ENCODE results near the gene SDF2. TPM values are rescaled to one million over a fixed set of nuclear protein-coding genes. Genes with fewer than 3 reads are reported as not detected.

The SDF2 gene
- total RNA-seq, 2 experiments from 2014 or later, result 51.7 to 54.5 TPM

DNA sequence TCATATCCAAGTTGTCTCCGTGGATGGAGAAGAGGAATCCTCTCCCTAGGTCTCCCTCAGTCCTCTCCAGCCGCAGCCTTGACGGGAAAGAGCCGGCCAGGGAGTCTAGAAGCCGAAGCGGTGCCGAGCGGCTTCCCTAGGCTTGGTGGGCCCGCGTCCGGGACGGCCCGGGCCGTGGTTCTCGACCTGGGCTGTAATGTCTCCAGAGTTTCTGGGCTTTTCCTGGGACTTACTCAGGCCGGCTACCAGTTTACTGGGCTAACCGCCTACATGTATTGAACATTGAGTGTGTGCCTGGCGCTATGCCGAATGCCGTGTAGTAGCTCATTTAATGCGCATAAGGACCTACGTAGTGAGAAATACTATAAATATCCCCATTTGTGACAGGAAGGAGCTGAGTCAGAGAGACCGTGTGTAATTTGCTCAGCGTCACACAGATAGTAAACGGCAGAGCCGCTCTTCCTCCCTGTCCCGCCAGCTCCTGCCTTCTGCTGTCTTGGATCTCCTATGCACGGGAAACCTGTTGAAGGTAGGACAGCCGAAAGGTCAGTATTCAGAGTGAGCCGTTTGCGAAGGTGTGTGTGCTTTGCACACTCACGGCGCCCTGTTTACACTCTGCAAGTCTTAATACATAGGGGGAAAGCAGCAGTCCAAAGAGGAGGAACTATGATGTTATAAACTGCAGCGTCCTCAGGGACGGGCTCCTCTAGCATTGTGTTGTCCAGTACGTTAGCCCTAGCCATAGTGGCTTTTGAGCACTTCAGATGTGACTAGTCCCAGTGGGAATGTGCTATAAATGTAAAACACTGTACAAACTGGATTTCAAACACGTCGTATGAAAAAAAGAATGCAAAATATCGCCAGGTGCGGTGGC lies 62.2 kb downstream of the SDF2 start:
- Mint-ChIP-seq H3K4me1 (ENCODE audit: low read depth) (peaks cover 19% of the 10 kb centered on the region), H3K9me3 (ENCODE audit: insufficient read depth) (no peaks in the 10 kb centered on the region), H3K27ac (peak overlapping the region; percentile 91), H3K36me3 (ENCODE audit: low read depth) (peaks cover 23% of the 10 kb centered on the region), H3K27me3 (ENCODE audit: low read depth) (no peaks in the 10 kb centered on the region), H3K4me3 (peak overlapping the region; percentile 84)
- ChIA-PET POLR2A (interaction anchor here (0.6 to 2.6 kb wide), 19 partner anchors 11 to 264 kb away, joined by 3 to 19 read pairs (median 5); partner anchors contain the start of genes ALDOC, BLTP2, IFT20 and PIGS), CTCF (interaction anchor here (1.1 to 1.7 kb wide), 4 partner anchors 12 to 107 kb away, joined by 3 to 12 read pairs (median 8); no protein-coding TSS in a partner anchor)
- ATAC-seq (peak; percentile 60), DNase-seq (peak; percentile 68)

DNA sequence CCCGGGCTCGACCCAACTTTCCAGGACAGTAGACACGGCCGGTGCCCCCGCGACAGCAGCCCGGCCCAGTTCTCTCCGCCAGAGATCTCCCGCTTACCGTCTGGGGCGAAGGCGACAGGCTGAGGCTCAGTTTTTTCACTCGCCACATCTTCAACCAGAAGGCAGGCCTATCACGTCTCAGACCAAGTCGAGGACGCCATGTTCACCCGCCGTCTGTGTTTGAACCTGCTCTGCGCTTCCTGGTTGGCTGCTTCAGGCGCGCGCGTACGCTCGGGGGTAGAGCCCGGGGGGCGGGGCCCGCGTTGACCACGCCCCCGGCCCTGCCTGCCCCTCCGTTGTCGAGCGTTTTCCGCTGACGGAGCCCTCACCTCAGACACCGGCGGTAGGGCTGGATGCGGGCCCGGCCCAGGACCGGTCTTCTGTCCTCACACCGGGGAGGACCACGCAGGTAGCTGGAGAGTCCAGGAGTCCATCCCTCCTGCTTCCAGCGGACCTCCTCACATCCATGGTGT lies 62.9 kb downstream of the SDF2 start, which contains the start of gene SPAG5:
TSS of gene SPAG5 (minus strand) at position 227 of the 512 bp plus-strand sequence. CDS start at position 148, 79 bp downstream.
- Mint-ChIP-seq H3K4me1 (ENCODE audit: low read depth) (peaks cover 20% of the 10 kb centered on the region), H3K4me3 (peak within 1 kb of the TSS; percentile 84), H3K27me3 (ENCODE audit: low read depth) (no peaks in the 10 kb centered on the region), H3K36me3 (ENCODE audit: low read depth) (peaks cover 25% of the 10 kb centered on the region), H3K27ac (peak within 1 kb of the TSS; percentile 91), H3K9me3 (ENCODE audit: insufficient read depth) (no peaks in the 10 kb centered on the region)
- CTCF ChIA-PET, result interaction anchor here (1.1 to 3.1 kb wide), 5 partner anchors 13 to 45 kb away, joined by 6 to 14 read pairs (median 8); partner anchors contain the start of gene ALDOC
- POLR2A ChIA-PET, result interaction anchor here (0.6 to 2.6 kb wide), 21 partner anchors 10 to 232 kb away, joined by 3 to 19 read pairs (median 4); partner anchors contain the start of genes ALDOC, BLTP2, PIGS and SDF2
- DNase-seq (peak; percentile 96), ATAC-seq (peak; percentile 95)

DNA sequence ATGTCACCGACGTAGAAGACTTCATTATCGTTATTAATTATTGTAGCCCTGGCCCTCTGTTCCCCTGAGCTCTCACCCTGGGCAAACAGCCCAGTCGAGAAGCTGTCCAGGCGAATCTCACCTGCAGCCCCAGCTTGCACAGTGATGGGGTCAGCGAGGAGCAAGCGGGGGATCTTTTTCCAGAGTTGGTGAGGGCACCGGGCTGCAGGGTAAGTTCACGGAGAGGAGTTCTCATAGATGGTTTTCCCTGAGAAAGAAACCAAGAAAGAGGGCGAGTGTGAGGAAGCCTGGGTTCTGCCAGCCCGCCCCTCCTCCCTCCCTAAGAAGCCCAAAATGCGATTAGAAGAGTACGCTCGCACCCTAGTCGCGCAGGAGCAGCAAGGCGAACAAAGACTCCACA lies 63.3 kb downstream of the SDF2 start:
- ChIA-PET POLR2A (interaction anchor here (0.8 to 2.6 kb wide), 12 partner anchors 10 to 212 kb away, joined by 3 to 19 read pairs (median 4); partner anchors contain the start of genes ALDOC, PIGS, SDF2 and SUPT6H), CTCF (interaction anchor here (1.0 to 3.1 kb wide), 6 partner anchors 10 to 48 kb away, joined by 3 to 14 read pairs (median 6); partner anchors contain the start of gene ALDOC)
- Mint-ChIP-seq H3K27ac (peak overlapping the region; percentile 91), H3K9me3 (ENCODE audit: insufficient read depth) (no peaks in the 10 kb centered on the region), H3K4me3 (peak overlapping the region; percentile 84), H3K4me1 (ENCODE audit: low read depth) (peaks cover 21% of the 10 kb centered on the region), H3K36me3 (ENCODE audit: low read depth) (peaks cover 26% of the 10 kb centered on the region), H3K27me3 (ENCODE audit: low read depth) (no peaks in the 10 kb centered on the region)
- DNase-seq (no peak), ATAC-seq (no peak)

Other genes with a start within 250 kb of the SDF2 start
- gene SLC13A2, start 188.3 kb downstream of the SDF2 start, total RNA-seq, result not detected
- gene FOXN1, start 155.6 kb downstream of the SDF2 start, total RNA-seq, result not detected
- 10 to 100 TPM; 41.6 to 48.1 TPM for gene UNC119, start 109.3 kb downstream of the SDF2 start, total RNA-seq
- 10 to 100 TPM; 60.0 to 61.1 TPM for gene PIGS, start 90.4 kb downstream of the SDF2 start, total RNA-seq
- gene ALDOC, start 85.0 kb downstream of the SDF2 start, total RNA-seq, result 10 to 100 TPM; 97.3 to 99.7 TPM
- 100 to 1,000 TPM; 162 to 170 TPM for gene SPAG5, start 62.9 kb downstream of the SDF2 start, total RNA-seq
- 10 to 100 TPM; 23.0 to 28.7 TPM for gene RSKR, start 47.7 kb downstream of the SDF2 start, total RNA-seq
- 100 to 1,000 TPM; 162 to 169 TPM for gene BLTP2, start 16.7 kb downstream of the SDF2 start, total RNA-seq
- 10 to 100 TPM; 69.4 to 72.8 TPM for gene SUPT6H, start 299 bp upstream of the SDF2 start, total RNA-seq
- gene PROCA1, start 50.0 kb upstream of the SDF2 start, total RNA-seq, result 1 to 10 TPM; 5.3 to 6.1 TPM
- gene RAB34, start 56.0 kb upstream of the SDF2 start, total RNA-seq, result 10 to 100 TPM in 1 of 2 experiments, 1 to 10 TPM in 1; 10.0 to 12.7 TPM
- 1,000 to 10,000 TPM; 1,988 to 2,040 TPM for gene RPL23A, start 58.1 kb upstream of the SDF2 start, total RNA-seq
- gene TLCD1, start 64.3 kb upstream of the SDF2 start, total RNA-seq, result 1 to 10 TPM; 2.8 to 3.0 TPM
- 1 to 10 TPM; 4.8 to 5.0 TPM for gene NEK8, start 66.9 kb upstream of the SDF2 start, total RNA-seq
- gene TRAF4, start 82.1 kb upstream of the SDF2 start, total RNA-seq, result 10 to 100 TPM; 66.0 to 78.4 TPM
- 10 to 100 TPM; 15.4 to 17.1 TPM for gene FAM222B, start 180.9 kb upstream of the SDF2 start, total RNA-seq
- 10 to 100 TPM; 46.3 to 50.7 TPM for gene ERAL1, start 193.1 kb upstream of the SDF2 start, total RNA-seq
- gene FLOT2, start 235.8 kb upstream of the SDF2 start, total RNA-seq, result 100 to 1,000 TPM; 197 to 198 TPM
- gene DHRS13, start 241.2 kb upstream of the SDF2 start, total RNA-seq, result 10 to 100 TPM; 29.2 to 29.3 TPM

Data from activated CD8-positive, alpha-beta T cell treated with anti-CD3 and anti-CD28 coated beads, Interleukin-2, amount 10 ng/mL, durations not matched to agents 7 days and 5 days (primary cell).